AML-193 (cell line): Measurements from ENCODE around the gene PEMT.
A peak's percentile ranks its signal among the peaks of the same experiment; 100 is the strongest.

ENCODE experiments used
- DNase-seq, 2 experiments: peaks; one replicate each; lab custom pipeline; 2025; lab: John Stamatoyannopoulos, UW

Gene PEMT

DNA sequence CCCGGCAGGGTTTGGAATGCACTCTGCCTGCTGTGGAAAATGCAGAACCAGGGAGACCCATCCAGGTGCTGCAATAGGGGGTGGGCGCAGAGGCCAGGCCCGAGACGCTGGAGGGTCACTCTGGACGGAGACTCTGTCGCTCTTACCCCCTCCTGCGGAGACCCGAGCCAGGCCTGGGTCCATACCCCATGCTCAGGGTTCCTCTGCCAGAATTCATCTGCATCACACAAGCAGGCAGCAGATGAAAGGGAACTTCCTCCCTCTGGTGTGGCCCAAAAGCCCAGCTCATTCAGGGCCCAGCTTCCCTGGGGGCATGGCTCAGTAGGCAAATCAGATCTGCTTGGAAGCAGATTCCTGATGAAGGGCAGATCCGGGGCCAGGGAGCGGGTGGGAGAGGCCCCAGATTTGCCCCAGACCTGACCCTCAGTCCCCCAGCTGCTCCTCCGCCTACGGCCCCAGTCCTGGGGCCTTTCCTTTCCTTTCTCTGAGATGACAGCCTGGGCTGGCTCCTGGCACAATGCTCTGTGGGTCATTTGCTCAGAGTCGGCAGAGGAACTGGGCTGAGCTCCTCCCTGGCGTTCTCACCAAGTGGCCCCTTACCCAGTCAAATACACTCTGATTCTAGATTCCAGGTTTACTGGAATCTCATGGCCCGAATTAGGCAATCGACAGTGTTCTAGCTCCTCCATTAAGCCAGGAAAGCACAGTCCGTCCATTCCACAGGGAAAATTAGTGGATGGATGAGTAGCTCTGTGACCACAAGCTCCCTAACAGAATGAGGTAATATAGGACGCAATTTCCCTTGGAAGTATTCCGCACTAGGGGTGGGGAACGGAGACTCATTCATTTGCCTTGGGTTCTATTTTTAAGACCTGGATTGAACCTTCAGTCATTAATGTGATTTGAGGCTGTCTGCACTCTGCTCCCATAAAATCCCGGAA is 76.2 kb downstream of the PEMT start:
- DNase-seq: no peak

DNA sequence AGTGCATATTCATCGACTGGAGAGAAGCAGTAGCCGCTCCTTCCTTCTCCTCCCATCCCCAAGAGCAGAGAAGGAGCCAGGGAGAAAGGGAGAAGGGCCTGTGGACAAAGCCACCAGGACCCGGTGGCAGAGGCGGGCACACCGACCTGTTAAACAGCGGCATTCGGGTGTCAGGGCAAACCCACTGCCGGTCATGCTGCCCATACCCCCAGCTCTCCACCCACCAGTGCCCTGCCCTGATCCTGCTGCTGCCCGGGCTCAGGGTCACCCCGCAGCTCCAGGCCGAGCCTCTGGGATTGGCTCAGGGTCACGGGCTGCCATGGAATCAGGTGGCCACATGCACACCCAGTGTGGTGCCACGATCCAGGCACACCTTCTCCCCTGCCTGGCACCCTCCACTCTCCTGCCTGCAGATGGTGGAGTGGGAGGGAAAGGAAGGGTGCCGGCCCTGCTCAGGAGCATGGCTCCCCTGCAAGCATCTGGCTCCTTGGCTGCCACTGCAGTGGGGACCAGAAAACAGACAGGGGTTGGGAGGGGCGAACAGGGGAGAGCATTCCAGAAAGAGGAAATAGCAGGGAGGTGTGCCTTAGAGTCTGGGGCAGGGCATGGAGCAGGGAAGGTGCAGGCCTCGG is 77.0 kb downstream of the PEMT start:
- DNase-seq: no peak

DNA sequence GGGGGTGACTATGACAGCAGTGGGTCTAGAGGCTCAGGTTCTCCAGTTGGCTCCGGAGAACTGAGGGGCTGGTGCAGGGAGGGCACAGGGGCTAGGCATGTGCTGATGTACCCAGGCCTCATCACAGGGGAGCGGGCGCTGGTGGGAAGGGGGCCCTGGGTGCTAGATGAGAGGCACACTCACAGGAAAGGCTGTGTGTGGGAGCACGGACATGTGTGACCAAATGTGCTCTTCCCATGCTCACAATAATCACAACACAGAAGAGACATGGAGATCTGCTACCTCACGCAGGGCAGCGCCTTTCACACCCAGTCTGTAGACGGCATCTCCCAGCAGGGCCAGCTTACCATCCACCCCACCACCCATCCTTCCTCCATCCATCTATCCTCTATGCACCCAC is 77.9 kb downstream of the PEMT start:
- no peak for DNase-seq

DNA sequence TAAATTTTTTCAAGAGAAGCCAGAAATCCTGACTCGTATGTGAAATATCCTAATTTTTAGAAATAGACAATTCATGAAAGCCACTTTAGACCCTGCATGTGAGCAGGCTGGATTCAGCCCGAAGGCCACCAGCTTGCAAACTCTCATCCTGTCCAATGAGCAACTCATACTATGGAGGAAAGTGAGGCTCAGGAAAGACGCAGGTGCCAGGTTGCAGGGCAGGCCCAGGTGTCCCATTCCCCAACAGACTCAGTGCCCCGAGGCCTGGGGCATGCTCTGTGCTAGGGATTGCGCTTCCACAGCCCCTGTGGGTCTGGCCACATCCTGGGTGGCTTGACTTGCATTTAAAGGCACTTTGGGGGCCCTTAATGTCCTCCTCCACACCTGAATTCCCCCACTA is 78.6 kb downstream of the PEMT start:
- DNase-seq: no peak

DNA sequence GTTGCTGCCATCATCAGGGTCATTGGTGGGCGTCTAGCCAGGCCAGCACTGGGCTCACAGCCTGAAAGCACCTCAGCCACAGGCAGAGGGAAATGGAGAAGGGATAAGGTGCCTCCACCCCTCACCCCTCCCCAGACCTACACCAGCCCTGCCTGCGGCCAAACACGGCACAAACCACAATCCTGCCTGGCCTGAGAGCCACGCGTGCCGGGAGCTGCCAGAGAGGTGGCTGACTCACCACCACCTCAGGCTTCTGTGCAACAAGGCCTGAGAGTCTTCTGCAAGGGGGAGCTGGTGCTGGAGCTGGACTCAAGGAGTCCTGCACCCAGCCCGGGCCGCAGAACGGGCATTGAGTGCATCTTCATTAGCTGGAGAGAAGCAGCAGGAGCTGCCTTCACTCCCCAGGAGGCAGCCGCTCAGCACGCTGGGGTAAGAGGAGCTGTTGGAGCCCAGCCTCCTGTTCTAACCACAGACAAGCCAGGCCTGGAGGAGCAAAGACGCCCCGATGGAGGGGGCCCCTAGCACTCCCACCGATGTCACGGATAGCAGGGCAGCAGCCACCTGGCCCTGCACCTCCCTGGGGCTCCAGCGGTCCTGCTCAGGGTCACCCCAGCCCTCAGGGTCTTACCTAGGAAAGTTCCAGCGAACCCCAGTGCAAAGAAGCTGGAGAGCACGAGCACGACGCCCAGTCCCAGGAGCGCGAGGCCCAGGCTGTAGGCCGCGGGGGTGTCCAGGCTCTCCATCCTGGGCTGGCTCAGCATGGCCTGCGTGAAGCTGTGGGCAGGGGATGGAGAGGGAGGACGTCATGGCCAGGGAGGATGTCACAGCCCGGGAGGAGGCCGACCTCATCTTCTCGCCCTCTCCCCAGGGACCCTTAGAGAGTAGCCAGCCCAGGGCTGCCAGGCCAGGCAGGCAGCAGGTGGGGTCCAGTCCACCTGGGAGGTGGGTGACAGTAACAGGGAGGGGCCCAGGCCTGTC is 79.3 kb downstream of the PEMT start:
- DNase-seq: peak in 1 of 2 experiments; percentile 13

DNA sequence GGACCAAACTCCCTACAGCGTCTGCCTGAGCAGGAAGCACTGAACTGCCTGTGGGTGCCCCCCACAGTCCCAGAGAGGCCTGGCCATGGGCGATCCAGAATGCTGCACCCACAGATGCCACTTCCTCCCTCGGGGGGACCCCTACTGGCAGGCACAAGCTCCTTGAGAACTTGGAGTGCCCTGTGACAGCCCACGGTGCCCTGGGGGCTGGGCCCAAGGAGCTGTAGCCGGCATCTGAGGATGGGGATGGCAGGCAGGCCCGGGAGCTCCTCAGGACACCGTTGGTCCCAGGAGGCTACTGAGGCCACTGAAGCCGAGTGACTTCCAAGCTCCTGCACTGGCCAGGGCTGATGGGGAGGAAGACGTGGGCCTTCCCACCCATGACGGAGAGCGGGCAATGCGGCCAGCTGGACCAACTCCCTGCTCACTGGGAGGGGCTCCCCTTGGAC is 80.2 kb downstream of the PEMT start:
- no peak for DNase-seq

DNA sequence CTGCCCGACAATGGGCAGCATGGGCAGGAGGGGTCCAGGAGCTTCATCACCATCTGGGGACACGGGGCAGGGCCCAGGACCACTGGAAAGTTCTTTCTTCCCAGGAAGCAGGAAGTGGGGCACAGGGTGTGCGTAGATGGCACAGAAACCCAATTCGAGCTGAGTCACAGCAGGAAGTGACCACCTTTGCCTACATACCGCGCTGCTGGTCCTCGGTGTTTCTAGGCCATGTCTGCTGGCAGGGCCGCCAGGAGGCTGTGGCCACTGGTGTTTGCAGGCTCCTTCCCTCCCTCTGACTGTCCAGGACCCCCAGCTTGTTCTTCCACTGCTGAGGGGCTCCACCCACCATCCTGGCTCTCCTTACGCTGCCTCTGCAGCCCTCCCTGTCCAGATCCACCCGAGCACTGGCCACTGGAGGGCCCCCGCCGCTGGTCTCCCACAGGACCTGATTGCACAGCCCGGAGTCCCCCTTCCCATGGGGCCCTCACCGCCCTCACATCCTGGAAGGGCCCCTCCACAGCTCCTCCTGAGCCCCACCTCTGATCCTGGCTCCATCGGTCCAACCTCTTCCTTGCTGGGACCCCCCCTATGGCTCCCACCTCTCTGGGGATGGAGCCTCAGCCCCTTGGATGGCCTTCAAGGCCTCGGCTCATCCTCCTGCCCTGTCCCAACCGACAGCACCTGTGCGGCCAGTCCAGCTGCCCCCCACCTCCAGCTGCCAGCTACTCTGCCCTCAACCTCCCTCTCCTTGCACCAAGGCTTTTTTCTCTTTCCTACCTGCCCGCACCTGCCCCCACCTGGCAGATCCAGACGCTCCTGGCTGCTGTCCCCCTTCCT is 80.8 kb downstream of the PEMT start:
- DNase-seq: no peak

DNA sequence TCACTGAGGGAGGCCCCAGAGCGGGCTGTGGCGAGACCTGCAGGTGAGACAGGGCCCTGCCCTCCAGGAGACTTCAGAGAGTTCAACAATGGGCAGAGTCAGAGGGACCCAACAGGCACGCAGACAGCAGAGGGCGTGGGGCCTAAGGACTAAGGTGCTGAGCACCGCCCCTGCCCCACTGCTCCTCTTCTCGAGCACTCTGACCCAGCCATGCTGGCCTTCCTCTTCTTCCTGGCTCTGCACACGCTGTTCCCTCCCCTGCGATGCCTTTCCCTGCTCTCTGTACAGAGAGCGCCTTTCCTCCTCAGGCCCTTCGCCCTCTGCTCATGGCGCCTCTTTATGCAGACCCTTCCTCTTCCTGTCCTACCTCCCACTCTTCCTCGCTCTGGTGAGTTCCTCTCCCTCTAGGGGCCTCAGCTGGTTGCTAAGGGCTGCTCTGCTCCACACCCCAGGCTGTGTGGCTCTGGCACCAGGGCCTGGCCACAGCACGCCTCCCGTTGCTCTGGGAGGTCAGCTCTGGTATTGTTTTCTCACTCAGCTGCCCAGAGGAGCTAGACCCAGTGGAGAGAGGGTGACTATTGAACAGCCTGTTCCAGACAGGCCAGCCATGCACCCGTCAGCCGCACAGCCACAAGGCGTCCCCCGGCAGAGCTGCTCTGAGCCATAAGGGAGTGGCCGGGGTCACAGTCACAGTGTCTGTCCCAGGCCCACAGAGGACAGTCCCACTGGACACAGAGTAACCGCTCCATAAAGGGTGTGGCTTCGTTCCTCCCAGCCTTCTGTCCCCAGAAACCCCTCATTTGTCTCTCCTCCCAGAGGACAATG is 81.7 kb downstream of the PEMT start:
- DNase-seq: no peak

DNA sequence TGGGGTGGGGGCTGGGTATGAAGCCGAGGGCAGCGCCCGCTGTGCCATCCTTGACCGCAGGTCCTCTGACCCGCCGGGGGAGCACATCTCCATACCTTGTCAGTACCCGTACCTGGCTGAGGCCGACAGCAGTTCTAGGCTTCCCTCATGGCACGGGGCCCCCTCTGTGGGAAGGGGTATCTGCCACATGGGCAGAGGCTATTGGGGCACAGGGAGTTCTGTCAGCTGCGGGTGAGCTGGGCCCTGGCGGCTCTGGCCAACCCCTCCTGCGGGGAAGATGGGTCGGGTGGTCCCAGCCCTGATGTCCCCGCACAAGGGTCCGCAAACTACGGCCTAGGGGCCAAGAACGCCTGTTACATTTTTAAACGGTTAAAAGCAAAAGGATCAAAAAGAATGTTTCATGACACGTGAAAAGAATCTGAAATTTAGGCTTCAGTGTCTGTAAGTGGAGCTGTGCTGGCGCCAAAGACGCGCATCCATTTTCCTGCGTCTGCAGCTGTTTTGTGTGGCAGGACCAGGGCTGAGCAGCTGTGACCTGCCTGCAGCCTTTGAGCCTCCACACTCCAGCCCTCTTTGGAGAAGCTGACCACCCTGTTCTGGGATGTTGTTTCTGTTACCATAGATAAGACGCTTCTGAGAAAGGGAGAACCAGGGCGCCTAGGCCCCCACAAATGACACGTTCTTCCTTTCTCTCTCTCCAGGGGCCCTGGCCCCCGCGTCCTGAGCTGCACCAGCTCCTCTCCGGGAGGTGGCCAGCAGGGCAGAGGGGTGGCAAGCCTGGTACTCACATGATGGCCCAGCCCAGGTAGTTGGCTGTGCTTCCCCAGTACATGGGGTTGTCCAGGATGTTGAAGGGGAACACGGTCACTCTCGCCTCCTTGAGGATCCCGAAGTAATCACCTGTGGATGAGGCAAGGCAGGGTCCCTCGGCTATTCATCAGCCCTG is 82.6 kb downstream of the PEMT start:
- DNase-seq: no peak

DNA sequence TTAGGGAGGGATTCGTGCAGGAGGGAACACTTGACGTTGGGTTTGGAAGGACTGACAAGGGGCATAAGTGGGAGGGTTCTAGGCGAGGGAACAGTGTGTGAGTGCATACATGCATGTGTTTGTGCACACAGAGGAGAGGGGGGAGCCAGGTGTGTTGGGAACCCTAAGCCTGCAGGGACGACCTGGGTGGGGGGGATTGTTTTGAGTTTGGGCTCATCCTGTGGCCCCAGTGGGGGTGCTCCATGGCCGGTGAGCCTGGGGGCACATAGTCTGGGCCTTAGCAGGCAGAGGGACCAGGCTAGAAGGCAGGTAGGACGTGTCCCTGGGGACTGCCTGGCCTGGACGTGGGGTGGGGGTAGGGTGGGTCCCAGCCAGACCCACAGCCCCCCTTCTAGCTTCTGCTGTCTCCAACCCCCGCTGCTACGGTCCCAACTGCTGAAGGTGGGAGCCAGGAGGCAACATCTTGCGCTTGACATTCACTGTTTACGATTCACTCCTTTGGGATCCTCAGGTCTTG is 83.4 kb downstream of the PEMT start:
- DNase-seq: no peak

DNA sequence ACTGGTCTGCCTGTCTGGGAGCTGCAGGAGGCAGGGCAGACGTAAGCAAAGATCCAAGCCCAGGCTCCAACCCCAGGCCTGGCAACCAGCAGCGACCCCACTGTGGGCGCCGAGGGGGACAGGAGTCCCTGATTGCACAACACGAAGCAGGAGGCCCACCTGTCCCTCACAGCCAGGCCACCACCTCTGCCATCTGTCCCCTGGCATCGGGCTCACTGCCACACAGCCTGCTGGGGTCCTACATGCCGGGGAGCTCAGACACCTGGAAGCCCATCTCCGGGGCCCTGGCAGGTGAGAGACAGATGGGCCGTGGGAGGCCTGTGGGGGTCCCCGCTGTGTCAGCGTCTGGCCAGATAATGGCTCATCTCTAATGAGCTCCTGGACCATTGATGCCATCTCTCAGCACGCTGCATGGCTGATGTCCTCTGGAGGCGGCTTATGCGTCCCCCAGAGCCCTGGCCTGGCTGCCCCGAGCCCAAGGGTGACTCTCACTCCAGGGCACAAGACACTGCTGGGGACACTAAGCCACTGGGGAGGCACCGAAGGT is 84.0 kb downstream of the PEMT start:
- no peak for DNase-seq

DNA sequence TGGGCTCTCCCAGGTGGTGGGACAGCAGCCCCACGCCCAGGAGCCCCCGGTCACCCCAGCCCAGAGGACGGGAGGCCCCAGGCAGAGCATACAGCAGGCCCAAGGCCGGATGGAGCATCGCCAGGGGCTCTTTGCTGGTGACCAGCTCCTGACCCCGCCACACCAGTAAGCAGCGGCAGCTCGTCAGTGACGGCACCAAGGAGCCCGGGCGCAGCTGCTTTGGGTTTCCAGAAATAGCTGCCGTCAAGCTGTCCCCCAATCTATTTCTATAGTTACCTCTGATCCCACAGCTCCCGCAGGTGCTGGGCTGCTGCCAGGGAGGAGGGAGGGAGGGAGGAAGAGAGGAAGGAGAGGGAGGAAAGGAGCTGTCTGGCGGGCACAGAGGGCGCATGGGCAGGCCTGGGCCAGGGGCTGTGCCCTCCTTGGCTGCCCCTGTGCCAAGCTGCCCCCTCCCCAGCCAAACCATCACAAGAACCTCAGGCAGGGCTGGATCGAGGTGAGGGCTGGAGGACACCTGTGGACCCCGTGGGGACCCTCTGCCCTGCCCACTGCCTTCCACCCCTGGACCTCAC is 84.5 kb downstream of the PEMT start:
- DNase-seq: no peak

DNA sequence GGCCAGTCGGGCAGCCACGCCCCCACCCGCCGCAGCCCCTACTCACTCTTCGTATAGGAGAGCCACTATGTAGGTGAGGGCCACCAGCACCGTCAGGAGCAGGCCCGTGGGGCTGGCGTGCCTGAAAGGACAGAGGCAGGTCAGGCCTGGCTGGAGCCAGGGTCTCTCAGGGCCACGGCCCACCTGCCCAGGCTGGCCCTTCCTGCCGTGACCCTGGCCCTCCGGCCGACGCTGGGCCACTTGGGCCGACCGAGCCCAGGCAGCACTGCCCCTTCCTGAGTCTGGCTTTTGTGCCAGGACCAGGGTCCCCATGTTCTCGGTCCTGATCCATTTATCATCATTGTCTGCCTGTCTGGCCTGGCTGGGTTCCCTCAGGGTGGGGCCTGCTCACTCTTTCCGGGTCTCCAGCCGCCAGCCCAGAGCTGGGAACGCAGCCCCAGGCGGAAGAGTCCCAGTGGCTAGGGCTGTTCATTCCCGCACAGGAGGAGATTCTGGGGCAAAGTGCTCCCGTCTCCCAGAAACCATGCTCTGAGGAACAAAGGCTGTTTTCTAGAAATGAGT is 85.2 kb downstream of the PEMT start:
- no peak for DNase-seq

DNA sequence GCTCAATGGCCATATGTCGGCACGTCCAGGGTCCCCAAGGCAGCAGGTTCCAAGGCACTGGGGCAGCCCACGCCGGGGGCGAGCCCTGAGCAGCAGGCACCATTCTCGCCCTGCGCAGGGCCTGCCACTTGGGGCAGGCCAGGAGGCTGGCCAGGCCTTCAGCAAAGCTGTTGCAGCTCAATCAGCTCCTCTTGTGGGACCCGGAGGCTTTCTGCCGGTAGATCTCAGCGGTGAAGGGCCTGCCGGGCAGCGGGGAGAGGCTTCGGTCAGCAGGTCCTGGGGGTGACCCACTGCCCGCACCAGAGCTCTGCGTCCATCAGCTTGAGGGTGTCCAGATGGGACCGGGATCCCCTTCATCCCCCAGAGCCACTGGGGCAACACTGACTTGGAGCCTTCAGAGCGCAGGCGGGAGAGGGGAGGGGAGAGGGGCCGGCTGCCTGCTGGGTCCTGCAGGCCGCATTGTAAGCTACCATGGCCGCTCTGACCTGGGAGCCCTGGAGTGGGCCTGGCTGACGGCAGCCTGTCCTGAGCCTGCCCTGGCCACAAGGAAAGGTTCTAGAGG is 85.8 kb downstream of the PEMT start:
- DNase-seq: no peak

DNA sequence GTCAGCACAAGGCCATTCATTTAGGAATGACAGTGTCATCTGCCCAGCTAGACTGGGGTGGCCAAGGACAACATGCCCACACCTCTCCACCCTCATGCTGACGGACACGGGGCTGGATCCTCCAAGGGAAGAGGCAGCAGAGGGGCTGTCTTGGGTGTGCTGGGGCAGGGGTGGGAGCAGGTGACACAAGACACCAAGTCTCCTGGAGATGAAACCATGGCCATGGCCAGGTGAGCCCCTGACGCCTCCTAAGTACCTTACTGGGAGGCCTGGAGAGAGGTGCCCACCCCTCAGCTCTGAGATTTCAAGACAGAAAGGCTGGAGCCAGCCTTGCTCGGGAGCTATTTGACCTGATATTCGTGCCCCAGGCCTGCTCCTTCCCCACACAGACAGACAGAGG is 86.4 kb downstream of the PEMT start:
- no peak for DNase-seq

DNA sequence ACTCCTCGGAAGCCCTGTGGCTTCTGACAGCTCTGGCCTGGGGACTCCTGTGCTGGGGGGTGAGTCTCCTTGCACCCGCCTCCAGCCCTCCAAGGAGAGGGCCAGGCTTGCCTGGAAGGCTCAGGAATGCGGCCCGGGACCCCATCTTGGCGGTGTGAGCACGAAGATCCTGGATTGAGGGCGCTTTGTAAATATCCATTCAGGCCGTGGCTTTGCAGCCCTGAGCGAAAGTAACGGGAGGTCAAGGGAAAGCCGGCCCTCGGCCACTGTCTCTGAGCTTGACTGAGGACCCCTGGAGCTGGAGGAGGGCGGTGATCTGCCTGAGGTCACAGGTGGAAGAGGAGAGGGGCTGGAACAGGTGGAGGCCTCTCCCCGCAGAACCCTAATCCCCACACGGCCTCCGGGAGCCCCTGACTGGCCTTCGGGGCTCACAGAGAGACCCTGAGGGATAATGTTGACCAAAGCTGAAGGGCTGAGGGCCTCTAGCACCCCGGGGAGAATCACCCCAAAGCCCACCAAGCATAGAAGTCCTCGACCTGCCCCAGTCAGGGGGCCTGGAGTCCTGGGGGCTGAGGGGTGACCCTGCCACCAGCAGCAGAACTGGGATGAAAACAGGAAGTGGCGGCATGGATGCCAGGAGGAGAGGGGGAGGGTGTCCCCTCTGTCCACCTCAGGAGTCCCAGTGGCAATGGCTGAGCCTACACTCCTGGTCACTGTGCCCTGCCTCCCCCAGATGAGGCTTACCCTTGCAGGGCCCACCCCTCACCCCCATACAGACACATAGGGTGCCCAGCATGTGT is 87.0 kb downstream of the PEMT start:
- DNase-seq: no peak
